GM19395 (cell line): Measurements from ENCODE around the gene MAPK11.

ENCODE experiments used
- ATAC-seq: cut with Tn5 transposase; IDR thresholded peaks from one replicate; pipeline ENCODE4 v1.9.1; 2021; ENCODE audit warnings: mild to moderate bottlenecking, moderate library complexity; ENCODE audit not compliant: unreplicated experiment

MAPK11 gene

DNA sequence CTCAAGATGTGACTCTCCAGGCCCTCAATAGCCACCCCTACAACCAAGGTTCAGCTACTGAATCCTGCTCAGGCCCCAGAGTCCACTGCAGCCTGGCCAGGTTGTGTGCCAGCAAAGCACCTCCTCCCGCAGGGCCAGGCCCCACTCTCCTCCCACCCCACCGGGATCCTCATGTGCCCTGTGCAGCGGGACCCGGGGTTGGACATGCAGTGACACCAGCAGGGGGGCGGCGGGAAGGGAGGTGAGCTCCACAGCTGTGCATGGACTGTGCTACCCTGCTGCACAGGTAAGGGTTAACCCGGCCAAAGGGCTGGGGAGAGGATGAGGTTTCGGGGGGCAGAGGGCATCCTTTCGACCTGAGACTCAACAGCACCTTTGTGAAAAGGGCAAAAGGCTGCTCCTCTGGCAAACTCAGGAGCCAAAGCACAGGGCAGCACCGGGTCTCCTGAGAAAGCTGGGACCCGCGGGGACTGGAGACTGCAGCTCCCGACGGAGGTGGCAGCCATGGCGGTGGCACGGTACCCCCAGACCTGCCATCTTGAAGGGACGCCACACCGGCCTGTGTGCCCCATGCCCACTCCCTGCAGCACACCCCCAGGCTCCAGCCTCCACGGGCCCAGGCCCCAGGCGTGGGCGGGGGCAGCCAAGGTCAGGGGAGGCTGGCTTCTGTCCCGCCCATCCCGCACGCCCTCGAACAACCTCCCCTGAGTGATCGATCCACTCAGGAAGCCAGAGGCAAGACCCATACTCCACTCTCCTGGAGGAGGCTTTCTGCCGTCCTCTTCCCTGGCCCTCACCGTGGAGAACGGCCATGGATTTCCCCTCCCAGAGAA is 26.7 kb upstream of the MAPK11 start:
- ATAC-seq: no peak

DNA sequence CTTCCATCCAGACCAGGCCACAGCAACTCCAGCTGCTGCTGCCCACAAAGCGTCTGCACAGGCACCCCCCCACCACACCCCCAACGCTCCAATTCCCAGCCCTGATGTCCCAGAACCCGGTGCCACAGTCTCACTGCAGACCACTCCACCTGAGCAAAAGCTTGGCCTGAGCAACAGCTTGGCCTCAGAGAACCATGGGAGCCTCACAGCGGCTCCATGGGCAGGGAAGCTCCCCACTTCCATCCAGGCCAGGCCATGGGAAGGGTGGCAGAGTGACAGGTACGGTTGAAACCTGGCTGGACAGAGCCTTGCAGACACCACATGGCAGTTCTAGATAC is 24.1 kb upstream of the MAPK11 start:
- ATAC-seq: no peak

DNA sequence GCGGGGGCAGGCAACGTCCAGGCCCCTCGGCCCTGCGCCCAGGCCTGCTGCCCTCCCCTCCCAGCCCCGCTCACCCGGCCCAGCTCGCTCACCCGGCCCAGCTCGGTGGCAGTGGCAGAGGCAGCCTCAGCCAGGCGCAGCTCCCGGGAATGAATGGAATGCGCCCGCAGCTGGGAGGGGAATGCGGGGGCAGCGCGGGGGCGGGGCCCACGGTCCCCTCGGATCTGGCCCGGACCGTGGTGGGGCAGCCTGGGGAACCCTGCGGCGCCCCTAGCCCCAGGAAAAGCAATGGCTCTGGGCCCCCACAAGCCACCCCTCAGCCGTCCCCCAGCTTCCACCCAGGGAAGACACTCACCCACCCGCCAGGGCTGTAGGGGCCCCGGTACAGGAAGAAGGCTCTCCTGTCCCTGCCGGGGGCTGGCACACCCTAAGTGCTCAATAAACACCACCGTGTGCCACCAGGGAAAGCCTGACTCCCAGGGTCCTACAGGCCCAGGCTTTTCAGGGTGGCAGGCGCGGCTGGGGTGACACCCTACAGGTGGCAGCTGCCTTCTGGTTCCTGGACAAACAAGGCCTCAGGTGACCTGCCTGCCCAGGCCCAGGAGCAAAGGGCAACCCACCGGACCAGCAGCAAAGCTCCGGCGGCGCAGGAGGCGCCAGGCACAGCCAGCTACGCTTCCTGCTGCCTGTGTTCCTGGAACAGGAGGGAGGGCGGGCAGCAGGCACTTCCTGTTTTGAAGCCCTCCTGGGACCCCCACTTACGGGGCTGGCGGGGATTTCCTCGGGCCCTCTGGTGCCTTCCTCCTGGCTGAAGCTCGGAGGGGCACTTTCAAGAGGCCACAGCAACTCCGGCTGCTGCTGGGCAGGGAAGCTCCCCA is 23.5 kb upstream of the MAPK11 start:
- ATAC-seq: no peak

GRCh38 chr22:50292643-50293440 is 22.7 kb upstream of the MAPK11 start:
- no peak for ATAC-seq

GRCh38 chr22:50289942-50290630 is 19.9 kb upstream of the MAPK11 start:
- ATAC-seq: no peak

DNA sequence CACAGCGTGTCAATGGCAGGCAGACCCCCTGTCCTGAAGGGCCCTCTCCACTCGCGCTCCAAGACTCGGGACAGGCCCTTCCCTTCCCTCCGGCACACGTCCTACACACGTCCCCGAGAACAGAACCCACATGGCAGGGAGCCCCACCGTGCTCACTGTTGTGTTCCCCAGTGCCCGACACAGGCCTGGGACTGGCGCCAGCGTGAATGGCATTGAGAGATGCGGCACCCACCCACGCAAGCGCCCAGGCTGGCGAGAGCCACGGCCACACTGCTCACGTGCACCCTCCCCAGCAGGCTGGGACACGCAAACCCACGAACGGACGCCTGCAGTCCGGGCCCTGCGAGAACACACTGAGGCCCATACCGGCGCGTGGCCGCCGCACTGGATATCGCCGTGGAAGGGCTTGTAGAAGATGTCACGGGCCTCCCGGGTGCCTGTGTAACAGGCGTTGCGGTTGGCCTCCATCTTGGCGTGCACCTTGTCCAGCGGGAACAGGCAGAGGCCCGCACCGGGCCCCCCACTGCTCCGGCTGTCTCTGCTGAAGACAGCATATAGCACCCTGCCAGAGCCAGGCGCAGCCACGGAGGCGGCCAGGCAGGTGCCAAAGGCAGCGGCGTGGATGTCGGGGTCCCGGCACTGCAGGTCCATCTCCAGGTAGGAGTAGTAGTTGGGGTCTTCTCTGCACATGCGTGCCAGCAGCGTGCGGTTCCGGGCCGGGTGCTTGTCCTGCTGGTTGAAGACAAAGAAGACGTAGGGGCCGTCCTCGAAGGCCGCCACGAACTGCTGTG is 19.2 kb upstream of the MAPK11 start:
- ATAC-seq: no peak

DNA sequence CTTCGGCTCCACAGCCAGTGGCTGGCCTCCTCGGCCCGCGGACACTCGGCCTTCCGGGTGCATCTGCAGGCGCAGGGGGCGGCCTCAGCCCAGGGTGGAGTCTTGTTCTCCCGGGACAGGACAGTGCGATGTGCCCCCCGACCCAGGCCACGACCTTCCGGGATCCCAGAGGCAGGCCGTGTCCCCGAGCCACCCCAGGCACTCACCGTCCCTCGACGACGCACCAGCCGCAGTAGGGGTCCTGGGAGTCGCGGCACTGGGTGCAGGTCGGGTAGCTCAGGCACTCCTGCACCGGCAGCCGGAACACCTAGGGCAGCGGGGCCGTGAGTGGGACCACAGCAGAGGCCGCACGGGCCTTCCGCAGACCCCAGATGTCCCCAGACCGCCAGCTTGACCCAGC is 17.6 kb upstream of the MAPK11 start:
- no peak for ATAC-seq

GRCh38 chr22:50286701-50287318 is 16.6 kb upstream of the MAPK11 start:
- no peak for ATAC-seq

- no peak for ATAC-seq
Observed at GRCh38 chr22:50286275-50286674, 16.1 kb upstream of the MAPK11 start.

DNA sequence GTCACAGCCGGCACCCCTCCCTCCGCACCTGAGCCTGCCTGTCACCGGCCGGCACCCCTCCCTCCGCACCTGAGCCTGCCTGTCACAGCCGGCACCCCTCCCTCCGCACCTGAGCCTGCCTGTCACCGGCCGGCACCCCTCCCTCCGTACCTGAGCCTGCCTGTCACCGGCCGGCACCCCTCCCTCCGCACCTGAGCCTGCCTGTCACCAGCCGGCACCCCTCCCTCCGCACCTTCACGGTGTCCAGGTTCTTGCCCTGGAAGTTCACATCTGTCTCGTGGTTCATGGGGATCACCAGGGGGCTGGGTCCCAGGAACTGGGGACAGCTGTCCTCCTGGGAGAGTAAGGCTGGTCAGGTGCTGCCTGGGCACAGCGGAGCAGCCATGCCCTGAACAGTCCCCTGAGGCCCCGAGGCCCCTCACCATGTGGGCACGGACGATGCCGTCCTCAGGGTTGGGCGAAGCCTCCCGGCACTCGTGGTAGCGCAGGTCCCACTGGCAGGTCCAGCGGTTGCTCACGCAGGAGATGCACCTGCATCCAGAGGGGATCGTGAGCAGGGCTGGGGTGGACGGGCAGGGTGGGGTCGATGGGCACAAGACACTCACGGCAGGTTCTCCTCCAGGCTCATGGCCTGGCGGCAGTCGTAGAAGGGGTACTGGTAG is 15.5 kb upstream of the MAPK11 start:
- ATAC-seq: no peak

- ATAC-seq: no peak
Observed at GRCh38 chr22:50284479-50284878, 14.3 kb upstream of the MAPK11 start.

DNA sequence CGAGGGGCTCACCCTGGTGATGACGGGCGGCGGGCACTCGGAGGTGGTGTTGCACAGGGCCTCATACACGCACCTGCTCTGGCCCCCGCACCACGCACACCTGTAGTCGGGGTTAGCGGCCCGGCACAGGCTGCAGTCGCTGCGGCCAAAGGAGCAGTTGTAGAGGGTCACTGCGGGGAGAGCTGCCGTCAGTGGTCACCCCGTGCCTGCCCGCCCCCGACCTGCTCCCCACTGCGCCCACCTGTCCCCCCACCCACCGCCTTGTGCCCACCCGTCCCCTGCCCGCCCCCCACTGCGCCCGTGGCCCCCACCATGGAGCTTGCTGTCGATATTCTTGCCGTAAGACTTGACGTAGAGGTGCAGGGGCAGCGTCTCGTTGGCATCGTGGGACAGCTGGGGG is 13.6 kb upstream of the MAPK11 start:
- ATAC-seq: no peak

- no peak for ATAC-seq
Observed at GRCh38 chr22:50282361-50283155, 12.4 kb upstream of the MAPK11 start.

DNA sequence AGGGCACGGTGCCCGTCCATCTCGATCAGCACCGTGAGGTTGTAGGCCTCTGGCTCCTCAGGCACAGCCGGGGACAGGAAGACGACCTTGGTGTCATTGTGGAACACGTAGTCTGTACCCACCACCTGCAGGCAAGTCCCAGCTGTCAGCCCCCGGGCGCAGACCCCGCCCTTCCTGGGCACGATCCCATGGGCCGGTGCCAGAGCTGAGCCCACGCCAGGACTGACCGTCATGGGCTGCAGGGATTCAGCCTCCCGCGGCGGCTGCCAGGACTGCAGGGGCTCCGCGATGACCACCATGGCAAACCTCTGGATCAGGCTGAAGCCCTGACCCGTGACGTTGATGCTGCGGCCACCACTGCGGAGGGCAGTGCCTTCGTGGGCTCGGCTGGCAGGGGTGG is 11.8 kb upstream of the MAPK11 start:
- ATAC-seq: no peak

GRCh38 chr22:50281384-50281760 is 11.2 kb upstream of the MAPK11 start:
- no peak for ATAC-seq

GRCh38 chr22:50280708-50281383 is 10.7 kb upstream of the MAPK11 start:
- ATAC-seq: no peak

- no peak for ATAC-seq
Observed at GRCh38 chr22:50280022-50280707, 10.0 kb upstream of the MAPK11 start.
